Stimulated activated CD8-positive, alpha-beta memory T cell treated with anti-CD3 and anti-CD28 coated beads, Interleukin-12 subunit alpha, Interleukin-12 subunit beta, amount 100 ng/mL, for 24 hours (primary cell): Measurements from ENCODE around the gene LELP1.
"Not testable (repeated sequence)": the region's sequence is repeated elsewhere in the genome, so short reads cannot be mapped to it uniquely, and the experiment has no call there.

ENCODE experiments used
- DNase-seq: peaks from one replicate; pipeline ENCODE4 v3.0.0-alpha.2; 2020; ENCODE audit errors: extremely low read depth

Gene LELP1

DNA sequence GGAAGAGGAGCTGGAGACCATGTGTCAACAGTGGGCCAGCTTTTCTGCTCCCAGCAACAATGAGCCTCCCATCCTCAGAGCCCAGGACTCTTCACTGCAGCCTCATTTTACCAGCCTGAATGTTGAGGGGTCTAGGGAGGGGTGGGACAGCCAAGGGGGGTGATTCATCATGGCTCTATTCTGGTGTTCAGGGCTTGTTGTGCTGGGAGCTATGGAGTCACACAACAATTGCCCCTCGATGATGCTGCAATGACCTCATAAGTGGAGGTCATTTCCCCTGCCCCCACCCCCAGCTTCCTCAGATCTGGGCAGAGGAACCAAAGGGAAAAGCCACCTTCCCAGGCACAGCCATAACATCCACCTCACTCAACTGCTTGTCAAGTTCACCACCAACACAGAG, at the start of gene LELP1:
LELP1 (plus strand) TSS at position 301 of the 400 bp plus-strand sequence. CDS start 1,278 bp downstream, outside the sequence.
- no peak for DNase-seq

DNA sequence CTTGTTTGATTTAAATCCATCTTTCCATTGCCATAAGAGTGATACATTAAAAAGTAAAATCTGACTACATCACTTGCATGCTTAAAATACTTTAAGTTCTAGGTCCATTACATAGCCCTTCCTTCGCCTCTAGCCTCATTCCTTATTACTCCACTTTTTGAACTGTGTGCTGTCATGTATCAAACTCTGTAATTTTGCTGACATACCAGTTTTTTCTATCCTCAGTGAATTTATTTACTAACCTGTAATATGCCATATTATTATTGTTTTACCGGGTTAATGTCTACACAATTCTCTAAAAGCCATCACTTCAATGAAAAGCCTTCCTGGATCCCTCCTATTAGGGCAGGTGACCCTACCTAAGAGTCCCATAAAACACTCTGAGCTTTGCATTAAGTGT, 47.7 kb upstream of the LELP1 start:
- no peak for DNase-seq

DNA sequence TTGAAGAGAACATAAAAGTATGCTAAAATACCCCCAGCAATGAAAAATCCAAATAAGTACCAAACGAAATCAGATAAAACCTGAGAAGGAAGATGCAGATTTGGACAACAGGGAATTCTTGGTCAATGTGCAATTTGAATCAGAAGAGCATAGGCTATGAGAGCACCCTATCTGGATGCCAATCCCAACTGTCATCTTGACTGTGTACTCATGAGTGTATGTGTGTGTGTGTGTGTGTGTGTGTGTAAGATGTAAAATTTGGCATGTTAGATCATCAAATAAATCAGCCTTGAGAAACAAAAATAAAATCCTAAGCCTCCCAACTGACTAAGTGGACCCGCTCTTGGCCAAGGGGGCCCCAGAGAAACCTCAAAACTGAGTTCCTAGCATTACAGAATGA, 34.5 kb upstream of the LELP1 start:
- DNase-seq, result no peak

GRCh38 chr1:153174624-153175023, 28.6 kb upstream of the LELP1 start:
- DNase-seq, result no peak

DNA sequence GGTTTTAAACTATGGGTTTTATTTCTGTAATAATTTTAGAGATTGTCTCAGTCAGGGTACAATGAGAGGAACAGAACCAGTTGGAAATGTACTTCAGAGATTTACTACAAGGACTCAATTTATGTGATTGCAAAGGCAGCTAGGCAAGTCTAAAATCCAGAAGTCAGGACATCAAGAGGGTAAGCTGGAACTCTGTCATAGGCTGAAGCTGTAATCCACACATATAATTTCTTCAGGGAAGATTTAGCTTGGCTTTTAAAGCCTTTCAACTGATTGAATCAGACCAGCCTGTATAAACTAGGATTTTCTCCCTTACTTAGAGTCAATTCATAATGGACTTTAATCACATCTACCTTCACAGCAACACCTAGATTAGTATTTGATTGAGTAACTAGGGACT, 24.3 kb upstream of the LELP1 start:
- DNase-seq, result no peak

DNA sequence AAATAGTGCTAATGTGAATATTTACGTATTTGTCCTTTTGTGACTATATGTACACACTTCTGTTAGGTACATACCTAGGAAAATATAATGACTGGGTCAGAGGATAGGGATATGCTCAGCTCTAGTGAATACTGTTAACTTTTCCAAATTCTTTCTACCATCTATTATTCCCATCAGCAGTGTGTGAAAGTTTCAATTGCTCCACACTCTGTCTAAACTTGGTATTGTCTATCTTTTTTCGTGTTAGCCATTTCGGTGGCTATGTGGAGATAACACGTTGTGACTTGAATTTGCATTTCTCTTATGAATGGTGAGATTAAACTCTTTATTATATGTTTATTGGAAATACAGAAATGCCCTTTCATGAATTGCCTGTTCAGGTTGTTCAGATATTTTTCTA, 22.7 kb upstream of the LELP1 start:
- no peak for DNase-seq

DNA sequence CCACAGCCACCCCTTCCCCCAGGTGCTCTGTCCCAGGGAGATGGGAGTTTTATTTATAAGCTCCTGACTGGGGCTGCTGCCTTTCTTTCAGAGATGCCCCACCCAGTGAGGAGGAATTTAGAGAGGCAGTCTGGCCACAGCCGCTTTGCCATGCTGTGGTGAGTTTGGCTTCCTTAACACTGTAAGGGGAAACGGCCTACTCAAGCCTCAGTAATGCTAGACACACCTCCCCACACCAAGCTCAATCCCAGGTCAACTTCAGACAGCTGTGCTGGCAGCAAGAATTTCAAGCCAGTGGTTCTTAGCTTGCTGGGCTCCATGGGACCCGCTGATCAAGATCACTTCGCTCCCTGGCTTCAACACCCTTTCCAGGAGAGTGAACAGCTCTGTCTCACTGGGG, 14.9 kb upstream of the LELP1 start:
- not testable (repeated sequence) for DNase-seq

- DNase-seq, result no peak
Measured at GRCh38 chr1:153190373-153190772, 12.9 kb upstream of the LELP1 start.

- no peak for DNase-seq
Measured at GRCh38 chr1:153192697-153193096, 10.5 kb upstream of the LELP1 start.

DNA sequence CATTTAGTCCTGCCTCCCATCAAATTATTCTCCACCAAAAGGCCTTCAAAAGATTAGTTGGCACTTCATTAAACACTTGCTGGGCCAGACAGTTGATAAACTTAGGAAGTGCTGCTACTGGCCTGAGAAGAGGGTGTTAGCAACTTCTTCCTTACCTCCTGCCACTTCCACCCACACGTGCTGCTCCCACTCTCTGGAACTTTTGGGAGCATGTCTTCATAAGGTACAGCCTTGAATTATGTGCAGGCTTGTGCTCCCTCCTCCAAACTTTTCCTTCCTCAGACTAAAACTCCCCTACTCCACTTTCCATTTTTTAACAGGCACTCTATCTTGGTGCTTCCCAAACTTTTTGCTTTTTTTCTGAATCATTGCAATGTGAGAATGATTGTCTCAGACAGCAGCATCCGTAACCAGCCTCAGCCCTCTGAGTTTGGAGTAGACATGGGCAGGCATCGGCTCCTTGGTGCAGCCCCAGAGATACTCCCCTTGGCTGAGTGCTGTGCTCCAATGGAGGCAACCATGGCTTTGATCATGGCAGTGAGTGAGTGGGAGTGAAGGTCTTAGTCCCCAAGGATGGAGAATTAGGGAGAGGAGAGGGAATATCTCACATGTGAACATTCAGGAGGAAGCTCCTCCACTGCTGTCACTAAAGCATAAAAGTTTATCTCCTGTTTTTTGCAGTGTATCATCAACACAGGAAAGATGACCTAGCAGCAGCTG, 8.7 kb upstream of the LELP1 start:
- no peak for DNase-seq

DNA sequence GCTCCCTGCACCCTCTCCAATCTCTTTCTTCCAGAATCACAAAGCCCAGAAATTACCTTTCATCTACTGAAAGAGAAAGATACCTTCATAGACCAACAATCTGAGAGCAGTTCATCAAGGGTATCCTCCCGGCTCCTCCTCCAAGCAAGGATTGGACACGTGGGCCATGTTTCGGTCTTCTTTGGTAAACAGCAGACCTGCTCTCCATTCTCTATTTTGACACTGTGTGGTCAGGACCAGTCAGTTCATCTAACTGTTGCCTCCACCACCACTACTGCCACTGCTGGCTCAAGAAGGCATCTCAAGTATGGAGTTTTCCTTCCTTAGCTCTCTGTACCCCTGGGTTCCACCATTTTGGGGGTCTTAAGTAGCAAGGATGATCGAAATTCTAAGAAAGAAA, 8.0 kb upstream of the LELP1 start:
- DNase-seq, result no peak

GRCh38 chr1:153202006-153202405, 1.2 kb upstream of the LELP1 start:
- no peak for DNase-seq

DNA sequence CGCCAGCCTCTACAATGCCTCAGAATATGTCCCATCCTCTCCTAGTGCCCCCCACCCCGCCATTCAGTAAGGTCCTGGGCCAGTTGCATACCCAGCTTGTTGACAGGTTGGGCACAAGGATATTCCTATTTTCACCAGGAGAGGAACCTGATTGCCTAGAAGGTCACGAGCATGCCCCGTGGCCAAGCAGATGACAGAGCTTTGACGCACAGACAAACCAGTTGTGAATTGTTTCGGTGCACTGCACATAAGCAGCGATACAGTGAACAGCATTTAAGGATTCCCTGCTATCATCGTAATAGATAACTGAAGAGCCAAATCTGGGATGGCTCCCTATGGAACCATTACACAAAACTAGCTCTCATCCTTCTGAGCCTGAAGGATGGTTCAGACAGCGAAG, 3.4 kb downstream of the LELP1 start:
- DNase-seq, result no peak

DNA sequence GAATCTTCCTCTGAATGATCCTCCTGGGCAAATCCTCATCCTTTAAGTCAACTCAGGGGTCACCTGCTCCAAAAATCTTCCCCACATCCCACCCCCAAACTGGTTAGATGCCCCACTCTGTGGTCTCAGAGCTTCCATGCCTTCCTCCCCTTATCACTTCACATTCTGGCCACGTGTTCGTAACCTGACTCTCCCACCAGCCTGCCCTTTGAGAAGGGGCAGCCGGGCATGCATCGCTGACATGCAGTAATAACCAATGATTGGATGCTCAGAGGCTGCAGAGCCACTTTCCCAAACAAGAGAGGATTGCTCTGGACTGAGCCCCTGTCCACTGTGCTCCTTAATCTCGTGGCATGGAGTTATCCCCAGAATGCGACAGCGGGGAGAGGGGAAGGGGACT, 7.0 kb downstream of the LELP1 start:
- DNase-seq, result no peak

DNA sequence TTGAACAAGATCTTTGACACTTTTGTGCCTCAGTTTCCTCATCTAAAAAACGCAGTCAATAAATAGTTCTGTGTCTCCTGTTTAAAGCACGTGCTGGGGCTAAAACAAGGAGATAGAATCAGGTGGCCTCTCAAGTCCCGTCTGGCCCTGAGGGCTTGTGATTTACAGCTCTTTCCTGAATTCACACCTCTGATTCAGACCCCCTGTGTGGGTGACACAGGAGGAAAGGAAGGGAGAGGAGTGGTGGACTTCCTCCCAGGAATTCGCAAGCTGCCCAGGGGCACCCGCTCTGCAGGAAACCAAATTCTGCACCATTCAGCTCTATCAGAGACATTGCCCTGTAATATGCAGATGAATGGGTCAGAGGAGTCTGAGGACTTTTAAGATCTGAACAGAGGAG, 9.0 kb downstream of the LELP1 start:
- DNase-seq, result no peak

DNA sequence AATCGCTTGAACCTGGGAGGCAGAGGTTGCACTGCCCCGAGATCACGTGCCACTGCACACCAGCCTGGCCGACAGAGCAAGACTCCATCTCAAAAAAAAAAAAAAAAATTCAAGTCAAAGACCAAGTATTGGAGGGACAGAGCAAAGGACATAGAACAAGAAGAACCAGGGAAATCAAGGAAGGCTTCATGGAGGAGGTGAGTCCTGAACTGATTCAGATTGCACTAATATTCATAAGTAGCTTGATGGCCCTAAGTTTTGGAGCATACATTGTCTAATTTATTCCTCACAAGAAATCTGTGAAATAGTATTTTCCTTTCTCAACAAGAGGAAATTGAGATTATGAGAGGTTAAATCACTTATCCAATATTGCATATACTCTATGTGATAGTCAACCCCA, 10.3 kb downstream of the LELP1 start:
- no peak for DNase-seq

DNA sequence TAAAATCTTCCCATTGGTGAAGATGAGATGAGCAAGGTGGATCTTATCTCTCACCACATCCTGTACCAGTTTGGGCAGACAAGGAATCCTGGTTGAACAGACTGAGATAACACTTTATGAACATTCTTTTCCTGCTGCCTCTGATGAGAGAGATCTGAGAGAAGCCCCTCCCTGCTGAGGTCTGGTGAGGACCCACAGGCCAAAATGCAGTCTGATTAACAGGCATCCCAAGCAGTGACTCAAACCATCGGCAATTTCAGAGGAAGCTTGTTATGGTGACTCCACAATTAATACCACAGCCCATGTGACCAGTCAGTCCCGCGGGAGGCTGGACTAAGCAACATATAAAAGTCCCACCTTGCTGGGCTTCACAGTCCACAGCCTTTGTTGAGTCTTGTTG, 14.0 kb downstream of the LELP1 start, which contains the start of gene PRR9:
PRR9 (plus strand) TSS at position 373 of the 400 bp plus-strand sequence. CDS start 561 bp downstream, outside the sequence.
- no peak for DNase-seq

DNA sequence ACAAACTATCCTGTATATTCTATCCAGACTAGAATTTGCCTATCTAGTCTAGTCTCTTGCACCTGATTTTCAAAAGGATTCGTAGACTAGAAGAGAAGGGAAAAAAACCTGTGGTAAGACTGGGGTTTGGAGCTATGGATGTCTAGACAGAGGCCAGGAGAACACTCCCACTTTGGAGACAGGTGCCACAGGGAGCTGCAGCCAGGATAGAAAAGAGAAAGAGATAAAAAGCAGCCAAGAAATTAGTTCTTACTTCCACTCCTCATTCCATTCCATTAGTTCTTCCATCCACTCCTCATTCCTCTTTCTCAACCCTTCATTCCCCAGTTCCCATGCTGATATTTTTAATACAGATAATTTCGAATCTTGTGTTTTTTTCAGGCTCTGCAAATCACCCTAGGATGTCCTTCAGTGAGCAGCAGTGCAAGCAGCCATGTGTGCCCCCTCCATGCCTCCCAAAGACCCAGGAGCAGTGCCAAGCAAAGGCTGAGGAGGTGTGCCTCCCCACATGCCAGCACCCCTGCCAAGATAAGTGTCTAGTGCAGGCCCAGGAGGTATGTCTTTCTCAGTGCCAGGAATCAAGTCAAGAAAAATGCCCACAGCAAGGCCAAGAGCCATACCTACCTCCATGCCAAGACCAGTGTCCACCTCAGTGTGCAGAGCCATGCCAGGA, 14.7 kb downstream of the LELP1 start:
- no peak for DNase-seq

GRCh38 chr1:153220606-153221303, 17.5 kb downstream of the LELP1 start:
- DNase-seq, result no peak

DNA sequence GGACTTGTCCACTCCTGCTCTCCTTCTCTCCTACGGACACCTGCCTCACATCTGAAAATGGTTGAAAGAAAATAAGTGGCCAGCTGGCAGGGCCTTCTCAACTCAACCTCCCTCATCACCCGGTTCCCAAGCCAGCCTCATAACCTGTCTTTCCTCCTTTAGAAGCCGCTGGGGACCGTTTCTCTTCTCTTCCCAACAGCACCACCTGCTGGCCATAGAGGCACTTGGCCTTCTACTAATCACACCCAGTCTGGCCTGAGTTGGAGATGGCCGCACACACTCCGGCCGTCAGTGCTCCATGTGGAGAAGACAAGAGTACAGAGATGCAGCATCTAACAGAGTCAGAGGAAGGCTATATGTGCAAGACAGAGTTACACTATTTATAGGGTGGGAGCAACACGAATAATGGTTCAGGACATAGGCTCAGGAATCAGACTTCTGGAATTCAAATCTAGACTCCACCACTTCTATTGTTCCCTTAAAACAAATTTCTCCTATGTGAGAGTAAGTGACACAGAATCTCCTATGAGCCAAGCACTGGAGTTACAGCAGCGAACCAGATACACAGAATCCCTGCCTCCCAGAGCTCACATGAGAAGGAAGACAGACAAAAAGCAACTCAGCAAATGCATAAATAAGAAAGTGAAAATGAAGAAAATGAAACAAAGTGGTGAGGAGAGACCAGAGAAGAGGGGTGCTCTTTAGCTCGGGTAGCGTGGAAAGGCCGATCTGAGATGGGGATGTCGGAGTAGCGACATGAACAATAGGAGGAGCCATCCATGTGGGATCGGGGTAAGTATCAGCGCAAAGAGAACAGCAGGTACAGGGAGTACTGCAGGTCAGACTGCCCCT, 20.0 kb downstream of the LELP1 start:
- DNase-seq, result peak; percentile 11

GRCh38 chr1:153227810-153228209, 24.6 kb downstream of the LELP1 start:
- no peak for DNase-seq

GRCh38 chr1:153228491-153228890, 25.3 kb downstream of the LELP1 start:
- no peak for DNase-seq
